ENCODE results near the gene IRGC.
"Not testable (repeated sequence)": the region's sequence is repeated elsewhere in the genome, so short reads cannot be mapped to it uniquely, and the experiment has no call there.

IRGC gene

GRCh38 chr19:43760941-43761340 lies 45.1 kb downstream of the IRGC start:
- peaks cover 48% of the 10 kb centered on the region for H3K4me1 ChIP-seq (ENCODE audit: insufficient read depth, low read length, severe bottlenecking)
- TF ChIP-seq EZH2 (IDR thresholded peaks at IDR 0.05; ENCODE audit: borderline replicate concordance, low read length) (no peak), CTCF (IDR thresholded peaks at IDR 0.05; ENCODE audit: low read length) (no peak)
- H3F3A ChIP-seq (ENCODE audit: insufficient read depth, low read length), result 0 out of 2 replicates have a peak, but pooled peaks cover 4% of the 10 kb centered on the region

GRCh38 chr19:43762814-43763213 lies 46.9 kb downstream of the IRGC start:
- no peak overlapping the region for H3K4me2 ChIP-seq (ENCODE audit: low read length)
- no peaks in the 10 kb centered on the region for H3K79me2 ChIP-seq (ENCODE audit: insufficient read depth, low read length)
- H3K27ac ChIP-seq (ENCODE audit: low read depth, low read length, poor library complexity, severe bottlenecking), result no peak overlapping the region
- no peaks in the 10 kb centered on the region for H3K36me3 ChIP-seq (ENCODE audit: insufficient read depth, low read length)
- H4K20me1 ChIP-seq (ENCODE audit: insufficient read depth, low read length), result no peaks in the 10 kb centered on the region
- H3K4me1 ChIP-seq (ENCODE audit: insufficient read depth, low read length, severe bottlenecking), result peaks cover 44% of the 10 kb centered on the region
- H3K9me2 ChIP-seq (ENCODE audit: low read depth, low read length), result no peaks in the 10 kb centered on the region
- no peak for TF ChIP-seq EZH2 (IDR thresholded peaks at IDR 0.05; ENCODE audit: borderline replicate concordance, low read length)
- H3K4me3 ChIP-seq (ENCODE audit: low read depth, low read length, poor library complexity, severe bottlenecking), result no peak overlapping the region
- no peaks in the 10 kb centered on the region for H3F3A ChIP-seq (ENCODE audit: insufficient read depth, low read length)
- no peak overlapping the region for H2AFZ ChIP-seq (ENCODE audit: low read length)
- H3K9ac ChIP-seq (ENCODE audit: low read length), result no peak overlapping the region
- H3K9me3 ChIP-seq (ENCODE audit: low read length), result no peaks in the 10 kb centered on the region
- H3K27me3 ChIP-seq (ENCODE audit: insufficient read depth, low read length), result no peaks in the 10 kb centered on the region

More at GRCh38 chr19:43760941-43761340, 45.1 kb downstream of the IRGC start:
- H3K9ac ChIP-seq (ENCODE audit: low read length), result no peak overlapping the region
- no peaks in the 10 kb centered on the region for H3K9me2 ChIP-seq (ENCODE audit: low read depth, low read length)
- no peaks in the 10 kb centered on the region for H4K20me1 ChIP-seq (ENCODE audit: insufficient read depth, low read length)
- no peak overlapping the region for H3K4me3 ChIP-seq (ENCODE audit: low read depth, low read length, poor library complexity, severe bottlenecking)
- no peak overlapping the region for H3K4me2 ChIP-seq (ENCODE audit: low read length)
- peaks cover 7% of the 10 kb centered on the region; the same call in 1 of the 2 replicates for H3K36me3 ChIP-seq (ENCODE audit: insufficient read depth, low read length)
- H3K27me3 ChIP-seq (ENCODE audit: insufficient read depth, low read length), result no peaks in the 10 kb centered on the region
- H3K27ac ChIP-seq (ENCODE audit: low read depth, low read length, poor library complexity, severe bottlenecking), result no peak overlapping the region
- H3K79me2 ChIP-seq (ENCODE audit: insufficient read depth, low read length), result no peaks in the 10 kb centered on the region
- H3K9me3 ChIP-seq (ENCODE audit: low read length), result no peaks in the 10 kb centered on the region
- no peak overlapping the region for H2AFZ ChIP-seq (ENCODE audit: low read length)

- Histone ChIP-seq H3K4me3 (ENCODE audit: low read depth, low read length, poor library complexity, severe bottlenecking) (no peak overlapping the region), H3K4me1 (ENCODE audit: insufficient read depth, low read length, severe bottlenecking) (peaks cover 39% of the 10 kb centered on the region), H4K20me1 (ENCODE audit: insufficient read depth, low read length) (no peaks in the 10 kb centered on the region), H2AFZ (ENCODE audit: low read length) (no peak overlapping the region), H3K4me2 (ENCODE audit: low read length) (no peak overlapping the region), H3K9me2 (ENCODE audit: low read depth, low read length) (no peaks in the 10 kb centered on the region), H3K9me3 (ENCODE audit: low read length) (no peaks in the 10 kb centered on the region), H3K9ac (ENCODE audit: low read length) (no peak overlapping the region), H3F3A (ENCODE audit: insufficient read depth, low read length) (no peaks in the 10 kb centered on the region), H3K36me3 (ENCODE audit: insufficient read depth, low read length) (peaks cover 3% of the 10 kb centered on the region; the same call in 1 of the 2 replicates), H3K27ac (ENCODE audit: low read depth, low read length, poor library complexity, severe bottlenecking) (peak overlapping the region; percentile 16), H3K79me2 (ENCODE audit: insufficient read depth, low read length) (no peaks in the 10 kb centered on the region), H3K27me3 (ENCODE audit: insufficient read depth, low read length) (no peaks in the 10 kb centered on the region)
- no peak for TF ChIP-seq EZH2 (IDR thresholded peaks at IDR 0.05; ENCODE audit: borderline replicate concordance, low read length)
- no peak for TF ChIP-seq CTCF (IDR thresholded peaks at IDR 0.05; ENCODE audit: low read length)
Measured at GRCh38 chr19:43763473-43763939, 47.6 kb downstream of the IRGC start.

GRCh38 chr19:43764684-43765083 lies 48.8 kb downstream of the IRGC start:
- not testable (repeated sequence) for H3K4me2 ChIP-seq (ENCODE audit: low read length); H2AFZ ChIP-seq (ENCODE audit: low read length); H3K9me2 ChIP-seq (ENCODE audit: low read depth, low read length); H3F3A ChIP-seq (ENCODE audit: insufficient read depth, low read length); H4K20me1 ChIP-seq (ENCODE audit: insufficient read depth, low read length); H3K27me3 ChIP-seq (ENCODE audit: insufficient read depth, low read length); H3K4me3 ChIP-seq (ENCODE audit: low read depth, low read length, poor library complexity, severe bottlenecking); H3K9me3 ChIP-seq (ENCODE audit: low read length); H3K9ac ChIP-seq (ENCODE audit: low read length); H3K79me2 ChIP-seq (ENCODE audit: insufficient read depth, low read length)
- Histone ChIP-seq H3K27ac (ENCODE audit: low read depth, low read length, poor library complexity, severe bottlenecking) (peak overlapping the region; percentile 97), H3K4me1 (ENCODE audit: insufficient read depth, low read length, severe bottlenecking) (peaks cover 29% of the 10 kb centered on the region), H3K36me3 (ENCODE audit: insufficient read depth, low read length) (peaks cover 15% of the 10 kb centered on the region; the same call in 1 of the 2 replicates)

Data from OCI-LY1 (cell line).